ENCODE measurements around the gene SPRY2. TPM values are rescaled to one million over a fixed set of nuclear protein-coding genes. Genes with fewer than 3 reads are reported as not detected.
A peak's percentile ranks its signal among the peaks of the same experiment; 100 is the strongest.

The SPRY2 gene
- total and polyA plus RNA-seq, 2 of the 13 experiments (the other 11 are each of a cell fraction or from before 2014, with no cell fraction given) = 7.4 to 25.1 TPM

DNA sequence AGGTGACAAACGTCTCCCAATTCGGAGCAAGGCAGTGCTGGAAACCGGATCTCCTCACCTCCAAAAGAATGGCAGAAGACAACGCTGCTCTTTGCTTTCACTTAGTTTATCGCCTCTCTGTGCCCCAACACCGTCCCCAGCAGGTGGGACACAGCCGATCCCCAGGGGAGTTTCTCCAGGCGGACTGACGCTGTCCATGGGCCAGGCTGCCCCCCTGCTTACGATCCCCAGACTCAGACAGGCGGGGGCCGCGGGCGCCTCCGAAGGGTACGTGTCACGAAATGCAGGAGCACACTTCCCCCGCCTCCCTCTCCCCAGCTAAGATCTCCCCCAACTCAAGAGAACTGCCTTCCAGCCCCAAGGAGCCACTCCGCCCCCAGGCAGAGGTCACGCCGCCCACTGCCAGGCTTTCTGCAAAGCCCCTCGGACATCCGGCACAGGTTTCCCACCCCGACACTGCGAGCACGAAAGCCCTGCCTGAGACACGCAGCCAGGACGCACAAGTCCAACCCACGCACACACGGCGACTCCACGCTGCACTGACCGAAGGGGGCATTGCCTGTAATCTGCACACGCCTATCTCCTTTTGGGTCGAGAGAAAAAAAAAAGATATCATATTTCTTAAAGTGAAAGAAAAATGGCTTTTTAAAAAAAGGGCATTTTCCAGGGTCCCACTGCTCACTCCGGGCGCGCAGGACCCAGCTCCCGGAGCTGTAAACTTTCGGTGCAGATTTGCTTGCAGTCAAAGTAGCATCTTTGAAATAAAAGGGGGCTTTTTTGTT, 2.0 kb downstream of the SPRY2 start (continued):
- TF ChIP-seq CERS6 (CRISPR knock-in tag; IDR thresholded peaks at IDR 0.05) (no peak), NFIB (CRISPR knock-in tag; IDR thresholded peaks at IDR 0.05; ENCODE audit: borderline replicate concordance) (no peak), KDM5A (IDR thresholded peaks at IDR 0.05; ENCODE audit: borderline replicate concordance, low read length) (no peak), ZNF564 (CRISPR knock-in tag; IDR thresholded peaks at IDR 0.05) (no peak), RFXANK (CRISPR knock-in tag; IDR thresholded peaks at IDR 0.05) (no peak), HMGXB4 (CRISPR knock-in tag; IDR thresholded peaks at IDR 0.05; ENCODE audit: borderline replicate concordance in 1 of 2, low read depth in 1 of 2) (peak in 1 of 2 experiments; percentile 74; a peak in 2 of 4 replicates), ZKSCAN5 (CRISPR knock-in tag; IDR thresholded peaks at IDR 0.05) (peak; percentile 62; the same call in 1 of the 2 replicates), XRCC5 (optimal IDR thresholded peaks at IDR 0.05; ENCODE audit: low read length) (peak; percentile 62), HNRNPL (IDR thresholded peaks at IDR 0.05; ENCODE audit: low read depth, low read length) (0 out of 2 replicates have a peak, but pooled peaks have one; percentile 30), ZNF318 (CRISPR knock-in tag; IDR thresholded peaks at IDR 0.05) (no peak), ZNF362 (CRISPR knock-in tag; IDR thresholded peaks at IDR 0.05; ENCODE audit: borderline replicate concordance) (peak; percentile 40; the same call in 1 of the 2 replicates), ZNF615 (CRISPR knock-in tag; IDR thresholded peaks at IDR 0.05; ENCODE audit: borderline replicate concordance) (no peak)
- TF ChIP-seq, protein P1, sequence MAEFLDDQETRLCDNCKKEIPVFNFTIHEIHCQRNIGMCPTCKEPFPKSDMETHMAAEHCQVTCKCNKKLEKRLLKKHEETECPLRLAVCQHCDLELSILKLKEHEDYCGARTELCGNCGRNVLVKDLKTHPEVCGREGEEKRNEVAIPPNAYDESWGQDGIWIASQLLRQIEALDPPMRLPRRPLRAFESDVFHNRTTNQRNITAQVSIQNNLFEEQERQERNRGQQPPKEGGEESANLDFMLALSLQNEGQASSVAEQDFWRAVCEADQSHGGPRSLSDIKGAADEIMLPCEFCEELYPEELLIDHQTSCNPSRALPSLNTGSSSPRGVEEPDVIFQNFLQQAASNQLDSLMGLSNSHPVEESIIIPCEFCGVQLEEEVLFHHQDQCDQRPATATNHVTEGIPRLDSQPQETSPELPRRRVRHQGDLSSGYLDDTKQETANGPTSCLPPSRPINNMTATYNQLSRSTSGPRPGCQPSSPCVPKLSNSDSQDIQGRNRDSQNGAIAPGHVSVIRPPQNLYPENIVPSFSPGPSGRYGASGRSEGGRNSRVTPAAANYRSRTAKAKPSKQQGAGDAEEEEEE (CRISPR knock-in tag; IDR thresholded peaks at IDR 0.05; ENCODE audit: borderline replicate concordance) = no peak

All from HepG2 (cell line).